NCI-H460 (cell line): Measurements from ENCODE around the gene ADAM30. TPM values are rescaled to one million over a fixed set of nuclear protein-coding genes. Genes with fewer than 3 reads are reported as not detected.

ENCODE experiments used
- DNase-seq: peaks from one replicate; pipeline ENCODE4 v3.0.0-alpha.2; 2016; ENCODE audit warnings: low read depth; ENCODE audit errors: extremely low read depth
- polyA plus RNA-seq: library from polyadenylated mRNA; depleted of rRNA; stranded (reverse); fragments of >200 nt; gene quantifications from 2 replicates; pipeline ENCODE4 v1.2.3, GENCODE V29; 2014; cell fraction: nucleus; rRNA removed
- total RNA-seq: library from RNA; depleted of rRNA; stranded (reverse); fragments of >200 nt; shearing (Covaris generic); gene quantifications from 2 replicates; pipeline ENCODE4 v1.2.3, GENCODE V29; 2014; rRNA removed

The ADAM30 gene
- total RNA-seq: not detected in 2 replicates
- not detected in 2 replicates for polyA plus RNA-seq

- no peak for DNase-seq
Measured at GRCh38 chr1:119896303-119896702, at the start of gene ADAM30. Gene ADAM30 (minus strand): TSS chr1:119896515. CDS start chr1:119896336, 179 bp downstream.

GRCh38 chr1:119943216-119943615, 46.9 kb upstream of the ADAM30 start:
- no peak for DNase-seq

GRCh38 chr1:119941392-119941791, 45.1 kb upstream of the ADAM30 start:
- no peak for DNase-seq

GRCh38 chr1:119940697-119941096, 44.4 kb upstream of the ADAM30 start:
- DNase-seq: no peak

GRCh38 chr1:119937198-119937597, 40.9 kb upstream of the ADAM30 start:
- DNase-seq: no peak

GRCh38 chr1:119935915-119936314, 39.6 kb upstream of the ADAM30 start:
- no peak for DNase-seq

- DNase-seq: no peak
Measured at GRCh38 chr1:119935373-119935772, 39.1 kb upstream of the ADAM30 start.

- no peak for DNase-seq
Measured at GRCh38 chr1:119933397-119933796, 37.1 kb upstream of the ADAM30 start.

GRCh38 chr1:119929643-119930315, 33.5 kb upstream of the ADAM30 start:
- no peak for DNase-seq

- DNase-seq: no peak
Measured at GRCh38 chr1:119926553-119926952, 30.2 kb upstream of the ADAM30 start.

GRCh38 chr1:119924948-119925898, 28.9 kb upstream of the ADAM30 start:
- DNase-seq: no peak

- no peak for DNase-seq
Measured at GRCh38 chr1:119920104-119920968, 24.0 kb upstream of the ADAM30 start.

- DNase-seq: no peak
Measured at GRCh38 chr1:119919241-119919640, 22.9 kb upstream of the ADAM30 start.

- no peak for DNase-seq
Measured at GRCh38 chr1:119918301-119918700, 22.0 kb upstream of the ADAM30 start.

GRCh38 chr1:119917304-119918055, 21.2 kb upstream of the ADAM30 start:
- DNase-seq: no peak

- no peak for DNase-seq
Measured at GRCh38 chr1:119915517-119915916, 19.2 kb upstream of the ADAM30 start.

GRCh38 chr1:119914071-119914470, 17.8 kb upstream of the ADAM30 start:
- DNase-seq: no peak

- DNase-seq: no peak
Measured at GRCh38 chr1:119912963-119913362, 16.6 kb upstream of the ADAM30 start.

GRCh38 chr1:119911775-119912174, 15.5 kb upstream of the ADAM30 start:
- DNase-seq: no peak

GRCh38 chr1:119910618-119911017, 14.3 kb upstream of the ADAM30 start:
- no peak for DNase-seq
